ENCODE measurements around the gene PARP15. TPM values are rescaled to one million over a fixed set of nuclear protein-coding genes. Genes with fewer than 3 reads are reported as not detected.

The PARP15 gene
- total RNA-seq, 1 experiment from 2014 or later: 0.24 TPM

DNA sequence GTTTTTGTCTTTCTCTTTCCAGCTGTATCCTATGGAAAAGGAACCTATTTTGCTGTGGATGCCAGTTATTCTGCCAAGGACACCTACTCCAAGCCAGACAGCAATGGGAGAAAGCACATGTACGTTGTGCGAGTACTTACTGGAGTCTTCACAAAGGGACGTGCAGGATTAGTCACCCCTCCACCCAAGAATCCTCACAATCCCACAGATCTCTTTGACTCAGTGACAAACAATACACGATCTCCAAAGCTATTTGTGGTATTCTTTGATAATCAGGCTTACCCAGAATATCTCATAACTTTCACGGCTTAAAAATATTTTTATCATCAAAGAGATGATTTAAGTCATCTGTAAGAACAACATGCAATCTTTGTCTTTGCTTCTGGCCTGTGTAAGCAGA lies 58.3 kb downstream of the PARP15 start:
- no peak overlapping the region for H4K5ac ChIP-seq (ENCODE audit: insufficient read length, low read depth, low read length)
- H3K14ac ChIP-seq (ENCODE audit: insufficient read depth, low read length): no peak overlapping the region
- WGBS (ENCODE audit: extremely low coverage, insufficient read length, low lambda C conversion rate): no CpG with 5 or more reads among the region's 5 CpGs
- Mint-ChIP-seq H3K27ac (no peak overlapping the region), H3K4me1 (no peaks in the 10 kb centered on the region), H3K4me3 (no peak overlapping the region), H3K27me3 (ENCODE audit: low read depth) (peaks cover 9% of the 10 kb centered on the region), H3K9me3 (no peaks in the 10 kb centered on the region), H3K36me3 (ENCODE audit: insufficient read depth in 1 of 3, low read depth in 3 of 3) (no peaks in the 10 kb centered on the region)
- H3K9ac ChIP-seq (ENCODE audit: extremely low read depth, insufficient read length, low read length): no peak overlapping the region
- no peak overlapping the region for H2AFZ ChIP-seq (ENCODE audit: low read length)
- H2BK20ac ChIP-seq (ENCODE audit: low read depth, low read length, poor library complexity, severe bottlenecking): no peak overlapping the region
- H3K23ac ChIP-seq (ENCODE audit: insufficient read length, low read depth, low read length): no peak overlapping the region
- no peak overlapping the region for H3K27ac ChIP-seq (ENCODE audit: insufficient read length, low read depth, low read length)
- no peak overlapping the region for H3K18ac ChIP-seq (ENCODE audit: insufficient read length, low read depth, low read length)
- H3K79me1 ChIP-seq (ENCODE audit: insufficient read depth, low read depth, low read length, poor library complexity, severe bottlenecking): no peaks in the 10 kb centered on the region
- no peak overlapping the region for H2BK120ac ChIP-seq (ENCODE audit: low read depth, low read length, poor library complexity, severe bottlenecking)
- H3K4me2 ChIP-seq (ENCODE audit: insufficient read depth, insufficient read length, low read length): no peak overlapping the region
- no peak overlapping the region for H3K56ac ChIP-seq (ENCODE audit: insufficient read length, low read depth, low read length)
- no peaks in the 10 kb centered on the region for H4K20me1 ChIP-seq (ENCODE audit: control insufficient read depth, insufficient read depth, insufficient read length)
- H3K9me3 ChIP-seq (ENCODE audit: control insufficient read depth, low read depth, low read length): no peaks in the 10 kb centered on the region
- DNase-seq: no peak
- no peaks in the 10 kb centered on the region for H3K79me2 ChIP-seq (ENCODE audit: insufficient read depth, low read length)
- H3K4ac ChIP-seq (ENCODE audit: low read depth, low read length): no peak overlapping the region
- TF ChIP-seq, protein P1, sequence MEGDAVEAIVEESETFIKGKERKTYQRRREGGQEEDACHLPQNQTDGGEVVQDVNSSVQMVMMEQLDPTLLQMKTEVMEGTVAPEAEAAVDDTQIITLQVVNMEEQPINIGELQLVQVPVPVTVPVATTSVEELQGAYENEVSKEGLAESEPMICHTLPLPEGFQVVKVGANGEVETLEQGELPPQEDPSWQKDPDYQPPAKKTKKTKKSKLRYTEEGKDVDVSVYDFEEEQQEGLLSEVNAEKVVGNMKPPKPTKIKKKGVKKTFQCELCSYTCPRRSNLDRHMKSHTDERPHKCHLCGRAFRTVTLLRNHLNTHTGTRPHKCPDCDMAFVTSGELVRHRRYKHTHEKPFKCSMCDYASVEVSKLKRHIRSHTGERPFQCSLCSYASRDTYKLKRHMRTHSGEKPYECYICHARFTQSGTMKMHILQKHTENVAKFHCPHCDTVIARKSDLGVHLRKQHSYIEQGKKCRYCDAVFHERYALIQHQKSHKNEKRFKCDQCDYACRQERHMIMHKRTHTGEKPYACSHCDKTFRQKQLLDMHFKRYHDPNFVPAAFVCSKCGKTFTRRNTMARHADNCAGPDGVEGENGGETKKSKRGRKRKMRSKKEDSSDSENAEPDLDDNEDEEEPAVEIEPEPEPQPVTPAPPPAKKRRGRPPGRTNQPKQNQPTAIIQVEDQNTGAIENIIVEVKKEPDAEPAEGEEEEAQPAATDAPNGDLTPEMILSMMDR (conservative IDR thresholded peaks at IDR 0.05): no peak
- H3K27me3 ChIP-seq (ENCODE audit: insufficient read depth, low read length): no peaks in the 10 kb centered on the region
- H2BK5ac ChIP-seq (ENCODE audit: insufficient read length, low read length): no peak overlapping the region
- H3T11ph ChIP-seq (ENCODE audit: low read length): no peak overlapping the region
- no peak overlapping the region for H2BK15ac ChIP-seq (ENCODE audit: low read depth, low read length)
- H3K4me1 ChIP-seq (ENCODE audit: insufficient read depth, low read length): no peaks in the 10 kb centered on the region
- no peak overlapping the region for H4K8ac ChIP-seq (replicated peaks; ENCODE audit: insufficient read length, low read depth, low read length)
- H3K23me2 ChIP-seq (ENCODE audit: insufficient read length, low read depth, low read length, poor library complexity, severe bottlenecking): no peaks in the 10 kb centered on the region
- no peak overlapping the region for H2AK5ac ChIP-seq (ENCODE audit: insufficient read length, low read length)
- H4K91ac ChIP-seq (ENCODE audit: insufficient read length, low read depth, low read length): no peak overlapping the region
- no peak overlapping the region for H2BK12ac ChIP-seq (ENCODE audit: insufficient read length, low read depth, low read length)
